ENCODE data around the gene ABCA13. TPM values are rescaled to one million over a fixed set of nuclear protein-coding genes. Genes with fewer than 3 reads are reported as not detected.

ABCA13 gene
- total RNA-seq, 4 donors from 2014 or later = 0.38 to 9.8 (median 4.9) TPM

GRCh38 chr7:48237354-48237753 lies 66.1 kb downstream of the ABCA13 start:
- intact Hi-C loops (cut with DNase I) = no loop called here
- no peak overlapping the region for H3K27ac ChIP-seq
- TF ChIP-seq CTCF (IDR thresholded peaks at IDR 0.05) = no peak
- TF ChIP-seq POLR2A (IDR thresholded peaks at IDR 0.05) = no peak
- H3K36me3 ChIP-seq = no peaks in the 10 kb centered on the region
- peaks cover 0 to 5% (median 0%) of the 10 kb centered on the region in 4 donors for H3K27me3 ChIP-seq
- DNase-seq = no peak
- H3K4me1 ChIP-seq = no peaks in the 10 kb centered on the region
- H3K4me3 ChIP-seq = no peak overlapping the region
- H3K9me3 ChIP-seq = peaks cover 0 to 5% (median 0%) of the 10 kb centered on the region in 3 donors

- intact Hi-C loops (cut with DNase I) = no loop called here
- Histone ChIP-seq H3K9me3 (no peaks in the 10 kb centered on the region), H3K36me3 (no peaks in the 10 kb centered on the region), H3K27ac (no peak overlapping the region), H3K4me3 (no peak overlapping the region), H3K27me3 (peaks cover 0 to 5% (median 0%) of the 10 kb centered on the region in 4 donors), H3K4me1 (no peaks in the 10 kb centered on the region)
- WGBS, 2 donors = 73 to 83% methylated on average over 8 of the region's 8 CpGs
- TF ChIP-seq POLR2A (IDR thresholded peaks at IDR 0.05) (no peak), CTCF (IDR thresholded peaks at IDR 0.05) (no peak)
- DNase-seq = no peak
Observed at GRCh38 chr7:48242846-48243245, 71.6 kb downstream of the ABCA13 start.

DNA sequence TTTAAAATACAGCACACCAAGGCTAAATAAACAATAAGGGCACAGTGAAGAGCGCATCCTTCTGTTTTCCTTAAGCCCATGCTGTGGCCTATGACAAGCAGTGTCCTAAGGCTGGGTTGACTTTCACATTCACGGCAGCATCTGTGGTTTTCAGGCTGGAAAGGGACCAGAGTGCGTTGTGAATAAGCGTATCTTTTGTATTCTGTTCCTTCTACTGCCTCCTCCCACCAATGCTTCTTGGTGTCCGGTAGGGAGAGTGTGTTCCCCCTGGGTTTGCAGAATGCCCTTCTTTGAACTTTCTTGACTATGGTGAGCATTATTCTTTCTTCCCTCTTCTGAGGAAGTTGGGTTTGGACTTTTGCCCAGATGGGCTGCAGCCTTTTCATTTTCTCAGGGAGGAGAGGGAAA lies 73.6 kb downstream of the ABCA13 start:
- Histone ChIP-seq H3K4me3 (no peak overlapping the region), H3K4me1 (no peaks in the 10 kb centered on the region), H3K9me3 (no peaks in the 10 kb centered on the region), H3K27ac (no peak overlapping the region), H3K36me3 (no peaks in the 10 kb centered on the region), H3K27me3 (peaks cover 0 to 5% (median 0%) of the 10 kb centered on the region in 4 donors)
- intact Hi-C loops (cut with DNase I) = no loop called here
- WGBS, 2 donors = 35 to 67% methylated on average over 5 of the region's 5 CpGs
- TF ChIP-seq POLR2A (IDR thresholded peaks at IDR 0.05) = no peak
- TF ChIP-seq CTCF (IDR thresholded peaks at IDR 0.05) = no peak
- DNase-seq = no peak

DNA sequence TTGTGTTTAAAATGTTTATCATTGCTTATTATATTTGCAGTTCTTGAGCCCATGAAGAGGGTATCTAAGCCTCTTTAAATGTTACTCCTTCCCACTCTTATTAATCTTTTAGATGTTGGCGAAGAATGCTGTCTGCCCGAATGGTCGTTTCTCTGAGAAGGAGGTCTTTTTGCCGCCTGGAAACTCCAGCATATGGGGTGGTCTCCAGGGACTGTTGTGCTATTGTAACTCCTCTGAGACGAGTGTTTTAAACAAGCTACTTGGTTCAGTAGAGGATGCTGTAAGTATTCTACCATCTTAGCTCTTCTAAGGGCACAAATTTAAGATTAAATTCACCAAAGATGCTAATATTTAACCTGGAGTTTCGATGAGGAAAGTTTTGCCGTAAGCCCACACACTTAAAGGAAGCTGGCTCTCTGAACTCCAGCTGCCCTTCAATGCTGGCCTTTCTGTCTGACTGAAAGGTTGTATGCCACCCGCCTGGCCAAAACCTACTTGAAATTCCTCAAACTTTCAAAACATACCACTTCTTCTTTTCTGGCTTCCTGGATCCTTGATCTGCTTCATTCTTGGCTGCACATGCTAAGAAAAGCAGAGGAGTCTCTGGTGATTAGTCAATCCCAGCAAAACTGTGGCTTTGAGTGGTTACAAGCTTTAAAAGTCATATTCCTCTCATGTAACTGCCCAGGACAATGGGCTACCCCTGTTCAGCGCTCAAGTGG lies 74.7 kb downstream of the ABCA13 start:
- H3K27me3 ChIP-seq = peaks cover 0 to 5% (median 0%) of the 10 kb centered on the region in 4 donors
- WGBS, 2 donors = 57 to 75% methylated on average over 9 of the region's 9 CpGs
- no peak for TF ChIP-seq CTCF (IDR thresholded peaks at IDR 0.05)
- TF ChIP-seq POLR2A (IDR thresholded peaks at IDR 0.05) = no peak
- intact Hi-C loops (cut with DNase I) = no loop called here
- H3K27ac ChIP-seq = no peak overlapping the region
- H3K9me3 ChIP-seq = no peaks in the 10 kb centered on the region
- DNase-seq = no peak
- H3K4me1 ChIP-seq = no peaks in the 10 kb centered on the region
- H3K36me3 ChIP-seq = no peaks in the 10 kb centered on the region
- no peak overlapping the region for H3K4me3 ChIP-seq

DNA sequence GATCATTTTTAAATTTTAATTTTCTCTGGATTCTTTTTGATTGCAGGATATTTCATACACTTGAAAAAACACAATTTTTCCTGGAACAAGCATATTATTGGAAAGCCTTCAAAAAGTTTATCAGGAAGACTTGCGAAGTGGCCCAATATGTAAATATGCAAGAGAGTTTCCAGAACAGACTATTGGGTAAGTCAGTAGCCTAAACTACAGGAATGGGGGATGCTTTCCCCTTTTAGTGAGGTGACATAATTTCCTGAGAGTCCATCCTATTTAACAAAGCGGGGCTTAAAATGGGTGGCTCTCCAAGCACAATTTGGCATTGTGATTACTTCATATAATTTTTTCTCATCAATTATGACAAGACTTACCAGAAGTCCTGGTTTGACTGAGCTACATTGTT lies 77.9 kb downstream of the ABCA13 start:
- H3K36me3 ChIP-seq = no peaks in the 10 kb centered on the region
- intact Hi-C loops (cut with DNase I) = no loop called here

More for the DNA sequence above, 77.9 kb downstream of the ABCA13 start:
- WGBS, 2 donors = 74 to 77% methylated on average over 2 of the region's 2 CpGs
- no peak for TF ChIP-seq CTCF (IDR thresholded peaks at IDR 0.05)
- no peak for TF ChIP-seq POLR2A (IDR thresholded peaks at IDR 0.05)
- Histone ChIP-seq H3K27me3 (no peaks in the 10 kb centered on the region), H3K9me3 (no peaks in the 10 kb centered on the region), H3K27ac (no peak overlapping the region), H3K4me1 (no peaks in the 10 kb centered on the region), H3K4me3 (no peak overlapping the region)
- no peak for DNase-seq
